DMS53 treated with DMSO at 0.1 percent for 48 hours (cell line): ENCODE results near the gene KCNQ4.

Experiments used
- DNase-seq: peaks from one replicate; lab custom pipeline; 2025; ENCODE audit not compliant: unreplicated experiment; lab: John Stamatoyannopoulos, UW

KCNQ4 gene

GRCh38 chr1:40754201-40754600 is 29.4 kb upstream of the KCNQ4 start:
- DNase-seq = no peak

- no peak for DNase-seq
These were observed 28.5 kb upstream of the KCNQ4 start for GRCh38 chr1:40755067-40755466.

GRCh38 chr1:40756523-40756922 is 27.1 kb upstream of the KCNQ4 start:
- no peak for DNase-seq

GRCh38 chr1:40757084-40757483 is 26.5 kb upstream of the KCNQ4 start:
- no peak for DNase-seq

GRCh38 chr1:40758004-40758403 is 25.6 kb upstream of the KCNQ4 start:
- no peak for DNase-seq

- no peak for DNase-seq
These were observed 24.8 kb upstream of the KCNQ4 start for GRCh38 chr1:40758578-40759343.

GRCh38 chr1:40760984-40761383 is 22.6 kb upstream of the KCNQ4 start:
- DNase-seq = no peak

- no peak for DNase-seq
These were observed 21.3 kb upstream of the KCNQ4 start for GRCh38 chr1:40762144-40762923.

- no peak for DNase-seq
These were observed 19.6 kb upstream of the KCNQ4 start for GRCh38 chr1:40763742-40764532.

- no peak for DNase-seq
These were observed 18.6 kb upstream of the KCNQ4 start for GRCh38 chr1:40764981-40765380.

GRCh38 chr1:40766017-40766416 is 17.6 kb upstream of the KCNQ4 start:
- DNase-seq = no peak

- no peak for DNase-seq
These were observed 17.0 kb upstream of the KCNQ4 start for GRCh38 chr1:40766560-40766959.

- DNase-seq = no peak
These were observed 15.2 kb upstream of the KCNQ4 start for GRCh38 chr1:40768146-40768990.

- DNase-seq = no peak
These were observed 13.8 kb upstream of the KCNQ4 start for GRCh38 chr1:40769815-40770214.

GRCh38 chr1:40770296-40771070 is 13.1 kb upstream of the KCNQ4 start:
- DNase-seq = no peak

GRCh38 chr1:40772146-40772955 is 11.2 kb upstream of the KCNQ4 start:
- DNase-seq = no peak

- no peak for DNase-seq
These were observed 9.8 kb upstream of the KCNQ4 start for GRCh38 chr1:40773748-40774265.

GRCh38 chr1:40774266-40774998 is 9.2 kb upstream of the KCNQ4 start:
- peak; percentile 23 for DNase-seq
